ENCODE measurements around the gene BCAP29.

Gene BCAP29

GRCh38 chr7:107581387-107582013 lies 1.5 kb downstream of the BCAP29 start:
- DNase-seq (ENCODE audit: low spot score) = no peak

- no peak for DNase-seq (ENCODE audit: low spot score)
Measured at GRCh38 chr7:107582875-107583274, 2.8 kb downstream of the BCAP29 start.

- DNase-seq (ENCODE audit: low spot score) = no peak
Measured at GRCh38 chr7:107584716-107585115, 4.7 kb downstream of the BCAP29 start.

- no peak for DNase-seq (ENCODE audit: low spot score)
Measured at GRCh38 chr7:107588529-107589130, 8.6 kb downstream of the BCAP29 start.

GRCh38 chr7:107591421-107591820 lies 11.4 kb downstream of the BCAP29 start:
- no peak for DNase-seq (ENCODE audit: low spot score)

- no peak for DNase-seq (ENCODE audit: low spot score)
Measured at GRCh38 chr7:107592361-107593024, 12.4 kb downstream of the BCAP29 start.

GRCh38 chr7:107593025-107593410 lies 13.0 kb downstream of the BCAP29 start:
- DNase-seq (ENCODE audit: low spot score) = no peak

GRCh38 chr7:107594961-107595737 lies 15.1 kb downstream of the BCAP29 start:
- DNase-seq (ENCODE audit: low spot score) = no peak

GRCh38 chr7:107596881-107597581 lies 17.0 kb downstream of the BCAP29 start:
- no peak for DNase-seq (ENCODE audit: low spot score)

GRCh38 chr7:107597582-107597916 lies 17.5 kb downstream of the BCAP29 start:
- DNase-seq (ENCODE audit: low spot score) = no peak

GRCh38 chr7:107597953-107598352 lies 17.9 kb downstream of the BCAP29 start:
- no peak for DNase-seq (ENCODE audit: low spot score)

GRCh38 chr7:107599262-107599661 lies 19.2 kb downstream of the BCAP29 start:
- DNase-seq (ENCODE audit: low spot score) = no peak

- DNase-seq (ENCODE audit: low spot score) = no peak
Measured at GRCh38 chr7:107600816-107601215, 20.8 kb downstream of the BCAP29 start.

GRCh38 chr7:107605218-107605815 lies 25.3 kb downstream of the BCAP29 start:
- no peak for DNase-seq (ENCODE audit: low spot score)

GRCh38 chr7:107606303-107606702 lies 26.3 kb downstream of the BCAP29 start:
- DNase-seq (ENCODE audit: low spot score) = no peak

GRCh38 chr7:107609811-107610261 lies 29.8 kb downstream of the BCAP29 start:
- DNase-seq (ENCODE audit: low spot score) = no peak

- DNase-seq (ENCODE audit: low spot score) = no peak
Measured at GRCh38 chr7:107610323-107610722, 30.3 kb downstream of the BCAP29 start.

- DNase-seq (ENCODE audit: low spot score) = no peak
Measured at GRCh38 chr7:107613439-107613838, 33.4 kb downstream of the BCAP29 start.

- no peak for DNase-seq (ENCODE audit: low spot score)
Measured at GRCh38 chr7:107613948-107614347, 33.9 kb downstream of the BCAP29 start.

- no peak for DNase-seq (ENCODE audit: low spot score)
Measured at GRCh38 chr7:107614425-107614824, 34.4 kb downstream of the BCAP29 start.

- DNase-seq (ENCODE audit: low spot score) = no peak
Measured at GRCh38 chr7:107615910-107616680, 36.0 kb downstream of the BCAP29 start.
